Putamen (tissue), 1 donor: Measurements from ENCODE around the gene CD52.

ENCODE experiments used
- DNase-seq: peaks from one replicate; pipeline ENCODE4 v3.0.0-alpha.2; 2016; ENCODE audit warnings: low spot score

The CD52 gene

GRCh38 chr1:26357121-26357602, 39.4 kb downstream of the CD52 start:
- no peak for DNase-seq

DNA sequence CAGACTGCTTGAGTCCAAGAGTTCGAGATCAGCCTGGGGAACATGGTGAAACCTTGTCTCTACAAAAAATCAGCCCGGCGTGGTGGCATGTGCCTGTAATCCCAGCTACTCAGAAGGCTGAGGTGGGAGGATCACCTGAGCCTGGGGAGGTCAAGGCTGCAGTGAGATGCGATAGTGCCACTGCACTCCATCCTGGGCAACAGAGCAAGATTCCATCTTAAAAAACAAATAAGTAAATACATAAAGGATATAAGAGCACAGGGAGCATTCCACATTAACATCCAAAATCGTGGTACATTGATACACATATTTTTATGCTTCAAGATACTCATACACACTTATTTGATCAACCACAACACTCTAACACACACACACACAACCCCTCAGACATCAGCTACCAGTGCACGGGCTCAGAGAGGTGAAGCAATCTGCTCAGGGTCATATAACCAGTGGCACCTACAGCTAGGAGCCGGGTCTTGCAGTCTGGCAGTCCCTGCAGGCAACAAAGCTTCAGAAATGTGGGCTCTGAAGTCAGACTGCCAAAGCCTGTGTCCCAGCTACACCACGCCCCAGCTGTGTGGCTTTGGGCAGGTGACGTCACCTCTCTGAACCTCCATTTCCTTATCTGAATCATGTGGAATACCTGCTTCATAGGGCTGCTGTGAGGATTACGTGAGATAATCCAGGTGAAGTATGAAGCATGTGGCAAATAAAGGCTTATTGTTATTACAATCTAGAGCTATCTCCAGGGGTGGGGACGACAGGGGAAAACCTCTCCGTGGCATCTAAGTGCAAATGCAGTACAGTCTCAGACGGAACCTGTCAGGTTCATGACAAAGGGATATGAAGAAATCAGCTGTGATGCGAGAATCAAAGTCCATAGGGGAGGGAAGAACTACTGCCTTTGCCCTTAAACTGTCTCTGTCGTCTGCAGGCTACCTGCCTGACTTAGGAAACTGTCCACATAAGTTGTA, 40.9 kb downstream of the CD52 start:
- DNase-seq = no peak

GRCh38 chr1:26359981-26360806, 42.4 kb downstream of the CD52 start:
- no peak for DNase-seq

GRCh38 chr1:26360807-26361604, 43.2 kb downstream of the CD52 start:
- no peak for DNase-seq

- no peak for DNase-seq
Measured at GRCh38 chr1:26361605-26362122, 43.9 kb downstream of the CD52 start.

GRCh38 chr1:26362331-26362730, 44.6 kb downstream of the CD52 start:
- no peak for DNase-seq

GRCh38 chr1:26363549-26364448, 46.0 kb downstream of the CD52 start:
- DNase-seq = peak; percentile 11

GRCh38 chr1:26364956-26365355, 47.2 kb downstream of the CD52 start:
- no peak for DNase-seq

- DNase-seq = no peak
Measured at GRCh38 chr1:26367441-26367840, 49.7 kb downstream of the CD52 start.

- no peak for DNase-seq
Measured at GRCh38 chr1:26368006-26368405, 50.2 kb downstream of the CD52 start.

GRCh38 chr1:26368486-26368885, 50.7 kb downstream of the CD52 start:
- no peak for DNase-seq
